Measurements from ENCODE around the gene PRR4. TPM values are rescaled to one million over a fixed set of nuclear protein-coding genes. Genes with fewer than 3 reads are reported as not detected.

Gene PRR4
- total RNA-seq, 1 experiment from 2014 or later: 6.8 TPM

- intact Hi-C loops (cut with micrococcal nuclease; ENCODE audit: unreplicated experiment): no loop called here
- Histone ChIP-seq H3K4me1 (0 out of 2 replicates have a peak, but pooled peaks cover 5% of the 10 kb centered on the region), H3K4me3 (ENCODE audit: low read depth, low read length) (no peak overlapping the region), H3K27me3 (replicated peaks; ENCODE audit: control insufficient read depth, insufficient read depth, low read length) (no peaks in the 10 kb centered on the region), H3K36me3 (ENCODE audit: control insufficient read depth, insufficient read depth, low read length) (no peaks in the 10 kb centered on the region), H3K9me3 (no peaks in the 10 kb centered on the region)
- no peaks in the 10 kb centered on the region for H3K4me1 Mint-ChIP-seq (ENCODE audit: low read depth, unreplicated experiment)
- H3K9me3 Mint-ChIP-seq (ENCODE audit: unreplicated experiment): no peaks in the 10 kb centered on the region
- no TSS peak for BruUV-seq (replicated peaks)
- DNase-seq: no peak
- H3K27me3 Mint-ChIP-seq (ENCODE audit: insufficient read depth, unreplicated experiment): no peaks in the 10 kb centered on the region
- CTCF ChIA-PET: no interaction called here
- H3K27ac Mint-ChIP-seq (ENCODE audit: unreplicated experiment): no peak overlapping the region
- H3K4me3 Mint-ChIP-seq (ENCODE audit: unreplicated experiment): no peak overlapping the region
- POLR2A ChIA-PET: no interaction called here
- no peak for TF ChIP-seq CTCF (IDR thresholded peaks at IDR 0.05; ENCODE audit: insufficient read depth in 1 of 2, low read depth in 1 of 2, low read length in 1 of 2, severe bottlenecking in 1 of 2, unreplicated experiment in 1 of 2)
- no peaks in the 10 kb centered on the region for H3K36me3 Mint-ChIP-seq (ENCODE audit: insufficient read depth, unreplicated experiment)
These were observed 1.5 kb downstream of the PRR4 start for GRCh38 chr12:10847744-10848143.

GRCh38 chr12:10842862-10843261, 6.4 kb downstream of the PRR4 start:
- Histone ChIP-seq H3K27me3 (replicated peaks; ENCODE audit: control insufficient read depth, insufficient read depth, low read length) (no peaks in the 10 kb centered on the region), H3K9me3 (no peaks in the 10 kb centered on the region; the same call in 1 of the 2 replicates), H3K4me3 (ENCODE audit: low read depth, low read length) (no peak overlapping the region), H3K4me1 (0 out of 2 replicates have a peak, but pooled peaks cover 5% of the 10 kb centered on the region), H3K36me3 (ENCODE audit: control insufficient read depth, insufficient read depth, low read length) (no peaks in the 10 kb centered on the region)
- Mint-ChIP-seq H3K4me1 (ENCODE audit: low read depth, unreplicated experiment) (no peaks in the 10 kb centered on the region), H3K27ac (ENCODE audit: unreplicated experiment) (no peak overlapping the region), H3K9me3 (ENCODE audit: unreplicated experiment) (peaks cover 4% of the 10 kb centered on the region), H3K36me3 (ENCODE audit: insufficient read depth, unreplicated experiment) (no peaks in the 10 kb centered on the region), H3K4me3 (ENCODE audit: unreplicated experiment) (no peak overlapping the region), H3K27me3 (ENCODE audit: insufficient read depth, unreplicated experiment) (no peaks in the 10 kb centered on the region)
- BruUV-seq (replicated peaks): no TSS peak
- TF ChIP-seq CTCF (IDR thresholded peaks at IDR 0.05; ENCODE audit: insufficient read depth in 1 of 2, low read depth in 1 of 2, low read length in 1 of 2, severe bottlenecking in 1 of 2, unreplicated experiment in 1 of 2): no peak
- CTCF ChIA-PET: no interaction called here
- intact Hi-C loops (cut with micrococcal nuclease; ENCODE audit: unreplicated experiment): no loop called here
- DNase-seq: no peak
- POLR2A ChIA-PET: no interaction called here

DNA sequence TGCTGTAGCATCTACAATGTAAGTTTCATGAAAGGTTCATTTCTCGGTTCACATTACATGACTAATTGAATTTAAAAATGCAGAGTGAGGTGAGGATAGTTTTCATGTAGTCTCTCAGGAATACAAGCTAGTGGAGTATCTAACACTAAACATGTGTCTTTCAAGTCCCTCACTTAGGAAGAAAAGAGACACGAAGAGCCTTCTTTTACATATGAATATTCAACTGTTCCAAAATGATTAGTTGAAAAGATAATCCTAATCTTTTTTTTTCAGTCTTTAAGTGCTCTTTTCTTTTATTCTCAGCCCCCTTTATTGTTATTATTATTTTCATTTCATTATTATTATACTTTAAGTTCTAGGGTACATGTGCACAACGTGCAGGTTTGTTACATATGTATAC, 10.8 kb downstream of the PRR4 start:
- CTCF ChIA-PET: no interaction called here
- peaks cover 16% of the 10 kb centered on the region for H3K4me1 ChIP-seq
- H3K9me3 ChIP-seq: peaks cover 7% of the 10 kb centered on the region
- no peak for DNase-seq
- H3K27me3 ChIP-seq (replicated peaks; ENCODE audit: control insufficient read depth, insufficient read depth, low read length): no peaks in the 10 kb centered on the region
- intact Hi-C loops (cut with micrococcal nuclease; ENCODE audit: unreplicated experiment): no loop called here
- BruUV-seq (replicated peaks): no TSS peak
- no peaks in the 10 kb centered on the region for H3K36me3 Mint-ChIP-seq (ENCODE audit: insufficient read depth, unreplicated experiment)
- no peak for TF ChIP-seq CTCF (IDR thresholded peaks at IDR 0.05; ENCODE audit: insufficient read depth in 1 of 2, low read depth in 1 of 2, low read length in 1 of 2, severe bottlenecking in 1 of 2, unreplicated experiment in 1 of 2)
- H3K4me3 ChIP-seq (ENCODE audit: low read depth, low read length): no peak overlapping the region
- POLR2A ChIA-PET: no interaction called here
- no peaks in the 10 kb centered on the region for H3K27me3 Mint-ChIP-seq (ENCODE audit: insufficient read depth, unreplicated experiment)
- H3K4me1 Mint-ChIP-seq (ENCODE audit: low read depth, unreplicated experiment): peaks cover 19% of the 10 kb centered on the region
- no peak overlapping the region for H3K27ac Mint-ChIP-seq (ENCODE audit: unreplicated experiment)
- no peaks in the 10 kb centered on the region for H3K36me3 ChIP-seq (ENCODE audit: control insufficient read depth, insufficient read depth, low read length)
- peaks cover 26% of the 10 kb centered on the region for H3K9me3 Mint-ChIP-seq (ENCODE audit: unreplicated experiment)
- no peak overlapping the region for H3K4me3 Mint-ChIP-seq (ENCODE audit: unreplicated experiment)

All from Caco-2 (cell line).